HG03066 (cell line): ENCODE measurements around the gene OR51B4.
"Not testable (repeated sequence)": the region's sequence is repeated elsewhere in the genome, so short reads cannot be mapped to it uniquely, and the experiment has no call there.

Source experiments
- ATAC-seq: cut with Tn5 transposase; IDR thresholded peaks from one replicate; pipeline ENCODE4 v1.9.1; 2021; ENCODE audit warnings: low read depth; ENCODE audit not compliant: unreplicated experiment

Gene OR51B4, protein sequence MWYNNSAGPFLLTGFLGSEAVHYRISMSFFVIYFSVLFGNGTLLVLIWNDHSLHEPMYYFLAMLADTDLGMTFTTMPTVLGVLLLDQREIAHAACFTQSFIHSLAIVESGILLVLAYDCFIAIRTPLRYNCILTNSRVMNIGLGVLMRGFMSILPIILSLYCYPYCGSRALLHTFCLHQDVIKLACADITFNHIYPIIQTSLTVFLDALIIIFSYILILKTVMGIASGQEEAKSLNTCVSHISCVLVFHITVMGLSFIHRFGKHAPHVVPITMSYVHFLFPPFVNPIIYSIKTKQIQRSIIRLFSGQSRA

DNA sequence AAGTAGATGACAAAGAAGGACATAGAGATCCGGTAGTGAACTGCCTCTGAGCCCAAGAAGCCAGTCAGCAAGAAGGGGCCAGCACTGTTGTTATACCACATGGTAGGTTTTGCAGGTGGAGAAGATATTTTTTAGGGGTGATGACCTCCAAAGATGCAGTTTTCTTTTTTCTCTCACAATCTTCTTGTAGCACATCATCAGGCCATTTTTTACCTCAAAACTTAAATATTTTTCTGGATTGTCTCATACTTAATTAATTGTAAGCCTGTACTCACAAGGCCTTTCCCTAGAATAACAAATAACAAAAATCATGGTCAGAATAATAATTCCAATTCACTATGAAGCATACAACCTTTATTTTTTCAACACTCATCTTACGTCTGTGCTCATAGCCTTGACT is at the start of gene OR51B4:
Gene OR51B4, minus strand, starts transcription at position 101 of the 400 bp plus-strand sequence. Its CDS starts 0 bp downstream, at position 101.
- ATAC-seq, result no peak

DNA sequence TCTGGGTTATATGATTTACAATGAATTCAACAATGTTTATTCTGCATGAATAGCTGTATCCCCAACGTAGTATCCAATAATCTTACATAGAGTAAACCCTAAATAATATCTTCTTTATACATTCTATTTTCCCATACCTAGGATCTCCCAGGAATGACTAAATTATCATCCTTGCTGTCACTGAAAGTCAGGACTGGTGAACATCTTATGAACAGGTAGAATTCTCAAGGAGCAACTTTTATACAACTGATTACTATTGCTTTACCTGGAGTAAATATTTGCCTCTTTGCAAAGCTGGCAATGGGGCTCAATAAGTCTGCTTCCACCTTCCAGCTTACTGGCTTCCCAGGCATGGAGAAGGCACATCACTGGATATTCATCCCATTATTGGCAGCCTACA is 49.5 kb upstream of the OR51B4 start, which contains the start of gene OR51B6:
Gene OR51B6, plus strand, starts transcription at position 301 of the 400 bp plus-strand sequence. Its CDS starts 0 bp downstream, at position 301.
- no peak for ATAC-seq

DNA sequence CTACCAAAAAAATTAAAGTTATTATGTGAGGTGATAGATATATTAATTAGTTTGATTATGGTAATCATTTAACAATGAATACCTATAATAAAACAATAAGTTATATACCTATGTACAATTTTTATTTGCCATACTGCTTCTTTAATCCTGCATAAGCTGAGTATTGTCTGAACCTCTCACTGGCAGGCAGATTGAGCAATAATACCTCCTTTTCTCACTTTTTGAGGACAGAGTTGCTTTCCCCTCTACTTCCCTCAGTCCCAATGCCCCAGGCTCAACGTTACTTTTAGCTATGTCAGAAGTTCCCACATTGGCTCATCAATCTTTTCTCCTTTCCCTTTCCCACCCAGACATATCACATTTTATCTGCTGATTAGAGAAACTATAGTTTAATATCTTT is 47.8 kb upstream of the OR51B4 start:
- no peak for ATAC-seq

DNA sequence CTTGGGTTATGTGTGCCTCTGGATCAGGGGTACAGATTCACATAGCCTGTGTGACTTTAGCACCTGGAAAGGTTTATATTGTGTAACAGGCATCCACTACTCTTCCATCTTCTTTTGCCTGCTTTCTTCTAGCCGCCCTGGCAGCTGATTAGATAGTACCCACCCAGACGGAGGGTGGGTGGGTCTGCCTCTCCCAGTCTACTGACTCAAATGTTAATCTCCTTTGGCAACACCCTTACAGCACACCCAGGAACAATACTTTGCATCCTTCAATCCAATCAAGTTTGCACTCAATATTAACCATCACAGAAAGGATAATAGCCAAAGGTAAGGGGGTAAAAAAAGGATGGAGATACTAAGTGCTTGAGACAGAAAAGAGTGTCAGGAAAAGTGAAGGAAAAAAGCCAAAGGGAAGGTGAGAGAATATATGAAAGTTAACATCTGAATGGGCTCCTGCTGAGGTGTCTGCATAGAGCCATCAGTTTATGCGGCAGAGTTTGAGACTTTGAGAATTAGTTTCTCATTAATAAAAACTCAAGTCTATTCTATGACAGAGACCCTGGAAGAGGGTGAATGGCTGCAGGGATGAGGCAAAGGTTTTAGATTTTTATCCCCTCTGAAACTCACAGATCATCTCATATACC is 46.9 kb upstream of the OR51B4 start:
- no peak for ATAC-seq

DNA sequence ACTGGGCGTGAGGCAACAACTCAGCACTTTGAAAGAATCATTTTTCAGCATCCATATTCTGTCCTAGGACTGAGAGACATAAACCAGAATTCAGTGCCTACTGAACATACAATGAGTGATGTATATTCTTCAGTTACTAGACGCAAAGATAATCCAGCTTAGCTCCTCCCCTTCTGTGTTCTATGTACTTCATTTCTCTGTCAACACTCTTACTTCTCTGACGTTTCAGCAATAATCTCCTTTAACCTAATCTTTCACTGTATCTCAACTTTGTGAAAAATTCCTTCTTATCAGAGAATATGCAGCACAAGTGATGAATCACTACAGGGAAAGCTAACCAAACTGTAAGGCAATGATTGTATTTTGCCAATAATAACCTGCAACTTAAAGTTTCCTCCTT is 44.1 kb upstream of the OR51B4 start:
- no peak for ATAC-seq

DNA sequence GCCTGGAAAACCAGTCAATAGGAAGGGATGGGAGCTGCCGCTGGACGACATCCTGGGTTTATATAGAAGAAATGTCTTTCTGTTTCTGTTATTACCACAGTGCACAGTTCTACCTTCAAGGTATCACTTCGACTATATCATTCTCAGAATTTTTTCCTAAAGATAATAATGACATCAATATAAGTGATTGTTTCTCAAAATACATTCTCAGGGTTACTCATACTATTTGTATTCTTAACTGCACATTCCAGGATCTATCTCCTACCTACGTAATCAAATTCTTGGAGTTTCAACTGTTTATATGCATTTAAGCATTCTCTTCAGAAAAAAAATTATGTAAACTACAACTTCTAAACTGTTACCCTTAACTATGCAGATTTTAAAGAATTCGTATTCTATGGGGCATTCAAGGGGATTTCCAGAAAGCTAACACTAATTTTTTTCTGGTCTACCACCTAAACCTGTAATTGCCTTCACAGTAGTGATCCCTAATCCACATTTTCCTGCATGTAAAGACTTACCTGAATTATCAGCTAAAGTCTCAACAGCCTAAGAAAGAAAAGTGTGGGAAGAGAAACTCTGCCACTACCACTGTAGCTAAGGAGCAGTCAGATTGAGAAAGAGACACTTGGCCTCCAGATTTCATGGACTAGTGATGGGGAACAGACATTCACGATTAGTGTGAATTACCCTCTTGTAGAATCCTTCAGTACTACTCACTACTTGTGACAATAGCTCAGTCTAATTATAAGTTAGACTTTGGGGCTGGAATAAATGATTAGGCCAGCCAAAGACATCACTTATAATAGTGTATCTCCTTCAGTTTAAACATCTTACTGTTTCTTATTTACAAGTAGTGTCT is 42.0 kb upstream of the OR51B4 start, which contains the start of gene OR51B5:
Gene OR51B5, minus strand, starts transcription at position 51 of the 862 bp plus-strand sequence. Its CDS starts 0 bp downstream, at position 51.
- no peak for ATAC-seq

DNA sequence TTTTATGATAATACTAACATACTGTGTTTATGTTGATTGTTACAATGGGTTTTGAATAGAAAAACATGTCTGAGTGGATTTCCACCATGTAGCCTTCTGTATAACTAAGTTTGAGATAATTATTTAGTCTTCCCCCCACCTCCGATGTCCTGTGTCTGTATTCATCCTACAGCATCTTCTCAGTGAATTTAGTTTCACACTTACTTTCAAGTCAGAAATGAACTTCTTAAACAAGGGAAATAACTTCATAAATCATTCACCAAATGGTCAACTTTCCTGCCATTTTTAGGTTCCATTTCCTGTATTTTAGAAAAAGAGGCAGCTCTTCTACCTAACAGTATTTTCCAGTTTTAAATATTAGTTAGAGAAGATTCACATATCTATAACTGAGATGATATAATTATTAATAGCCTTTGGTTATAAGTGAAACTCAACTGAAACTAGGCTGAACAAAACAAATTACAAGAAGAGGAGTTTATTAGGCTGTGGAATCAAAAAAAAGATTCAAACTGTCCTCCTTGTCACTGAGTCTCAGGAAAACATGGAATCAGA is 38.1 kb upstream of the OR51B4 start:
- ATAC-seq, result peak; percentile 76

DNA sequence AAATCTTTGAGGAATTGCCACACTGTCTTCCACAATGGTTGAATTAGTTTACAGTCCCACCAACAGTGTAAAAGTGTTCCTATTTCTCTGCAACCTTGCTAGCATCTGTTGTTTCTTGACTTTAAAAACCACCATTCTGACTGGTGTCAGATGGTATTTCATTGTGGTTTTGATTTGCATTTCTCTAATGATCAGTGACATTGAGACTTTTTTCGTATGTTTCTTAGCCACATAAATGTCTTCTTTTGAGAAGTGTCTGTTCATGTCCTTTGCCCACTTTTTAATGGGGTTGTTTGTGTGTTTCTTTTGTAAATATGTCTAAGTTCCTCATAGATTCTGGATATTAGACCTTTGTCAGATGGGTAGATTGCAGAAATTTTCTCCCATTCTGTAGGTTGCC is 35.5 kb upstream of the OR51B4 start:
- ATAC-seq, result not testable (repeated sequence)

DNA sequence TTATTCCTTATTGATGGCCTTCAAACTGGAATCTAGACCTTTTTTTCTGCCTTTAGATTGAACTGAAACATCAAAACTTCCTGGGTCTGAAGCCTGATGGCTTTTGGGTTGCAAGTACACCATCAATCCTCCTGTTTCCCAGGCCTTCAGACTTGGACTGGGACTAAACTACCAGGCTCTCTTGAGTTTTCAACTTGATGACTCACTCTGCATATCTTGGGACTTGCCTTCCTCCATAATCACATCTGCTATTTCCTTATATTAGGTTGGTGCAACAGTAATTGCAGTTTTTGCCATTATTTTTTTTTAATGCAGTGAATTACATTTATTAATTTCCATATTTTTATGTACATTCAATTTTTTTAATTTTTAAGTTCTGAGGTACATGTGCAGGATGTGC is 34.6 kb upstream of the OR51B4 start:
- no peak for ATAC-seq

DNA sequence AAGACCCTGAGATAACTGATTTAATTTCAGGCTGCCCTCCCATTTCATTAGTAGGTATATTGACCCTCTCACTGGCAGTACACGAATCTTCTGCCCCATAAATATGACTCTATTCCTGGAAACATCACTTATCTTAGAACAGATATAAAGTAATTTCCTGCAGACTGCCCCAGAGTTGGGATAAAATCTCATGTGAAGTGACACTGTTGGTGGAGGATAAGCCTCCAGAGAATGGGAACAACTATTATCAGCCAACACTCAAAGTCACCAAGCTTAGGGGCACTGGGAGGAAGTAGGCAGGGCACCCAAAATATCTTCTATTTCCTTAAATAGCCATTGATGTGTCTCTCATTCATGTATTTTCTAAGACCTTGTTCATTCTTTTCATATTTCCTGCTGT is 33.4 kb upstream of the OR51B4 start:
- ATAC-seq, result no peak

DNA sequence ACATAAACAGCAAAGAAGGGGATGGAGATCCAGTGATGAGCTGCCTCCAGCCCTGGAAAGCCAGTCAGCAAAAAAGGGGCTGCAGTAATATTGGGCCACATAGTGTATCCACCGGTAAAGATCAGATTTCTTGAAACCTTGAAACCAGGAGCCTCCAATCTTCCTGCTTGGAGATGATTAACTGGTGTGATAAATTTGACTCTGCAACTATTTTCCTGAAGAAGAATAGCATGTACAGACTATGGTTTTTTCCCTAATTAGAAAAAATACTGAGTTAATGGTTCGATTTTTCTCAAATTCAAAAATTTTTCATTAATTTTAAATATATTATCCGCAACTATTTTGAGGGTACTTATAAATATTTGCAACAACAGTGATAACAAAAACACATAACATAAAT is 22.5 kb upstream of the OR51B4 start, which contains the start of gene OR51B2:
Gene OR51B2, minus strand, starts transcription at position 101 of the 400 bp plus-strand sequence. Its CDS starts 0 bp downstream, at position 101.
- no peak for ATAC-seq

DNA sequence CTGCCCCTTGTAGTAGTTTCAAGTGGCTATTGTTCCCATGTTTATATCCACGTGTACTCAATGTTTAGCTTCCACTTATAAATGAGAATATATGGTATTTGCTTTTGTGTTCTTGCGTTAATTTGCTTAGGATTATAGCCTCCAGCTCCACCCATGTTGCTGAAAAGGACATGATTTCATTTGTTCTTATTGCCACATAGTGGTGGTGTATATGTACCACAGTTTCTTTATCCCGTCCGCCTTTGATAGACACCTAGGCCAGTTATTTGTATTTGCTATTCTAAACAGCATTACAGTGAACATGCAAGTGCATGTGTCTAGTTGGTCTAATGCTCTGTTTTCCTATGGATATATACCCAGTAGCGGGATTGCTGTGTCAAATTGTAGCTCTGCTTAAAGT is 15.5 kb upstream of the OR51B4 start:
- ATAC-seq, result no peak

DNA sequence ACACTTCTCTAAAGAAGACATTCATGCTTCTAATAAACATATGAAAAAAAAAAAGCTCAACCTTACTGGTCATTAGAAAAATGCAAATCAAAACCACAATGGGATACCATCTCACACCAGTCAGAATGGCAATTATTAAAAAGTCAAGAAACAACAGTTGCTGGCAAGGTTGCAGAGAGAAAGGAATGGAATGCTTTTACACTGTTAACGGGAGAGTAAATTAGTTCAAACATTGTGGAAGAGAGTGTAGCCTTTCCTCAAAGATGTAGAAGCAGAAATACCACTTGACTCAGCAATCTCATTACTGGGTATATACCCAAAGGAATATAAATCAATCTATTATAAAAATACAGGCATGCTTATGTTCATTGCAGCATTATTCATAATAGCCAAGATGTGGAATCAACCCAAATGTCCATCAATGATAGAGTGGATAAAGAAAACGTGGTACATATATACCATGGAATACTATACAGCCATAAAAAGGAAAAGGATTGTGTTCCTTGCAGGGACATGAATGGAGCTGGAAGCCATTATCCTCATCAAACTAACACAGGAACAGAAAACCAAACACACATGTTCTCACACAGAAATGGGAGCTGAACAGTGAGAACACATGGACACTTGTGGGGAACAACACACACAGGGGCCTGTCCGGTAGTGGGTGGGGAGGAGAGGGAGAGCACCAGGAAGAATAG is 11.7 kb upstream of the OR51B4 start:
- not testable (repeated sequence) for ATAC-seq

DNA sequence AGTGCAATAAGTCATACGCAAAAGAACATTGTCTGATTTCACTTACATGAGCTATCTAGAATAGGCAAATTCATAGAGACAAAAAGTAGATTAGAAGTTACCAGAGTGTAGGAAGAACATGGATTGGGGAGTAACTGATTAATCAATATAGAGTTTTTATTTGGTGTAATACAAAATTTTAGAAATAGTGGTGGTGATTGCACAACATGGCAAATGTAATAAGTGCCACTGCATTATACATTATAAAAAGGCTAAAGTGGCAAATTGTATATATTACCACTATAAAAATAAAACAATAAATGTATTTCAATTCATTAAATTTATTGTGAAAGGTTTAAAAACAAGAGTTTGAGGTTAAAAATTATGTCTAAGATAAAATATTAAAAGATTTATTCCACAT is 8.7 kb upstream of the OR51B4 start:
- no peak for ATAC-seq

DNA sequence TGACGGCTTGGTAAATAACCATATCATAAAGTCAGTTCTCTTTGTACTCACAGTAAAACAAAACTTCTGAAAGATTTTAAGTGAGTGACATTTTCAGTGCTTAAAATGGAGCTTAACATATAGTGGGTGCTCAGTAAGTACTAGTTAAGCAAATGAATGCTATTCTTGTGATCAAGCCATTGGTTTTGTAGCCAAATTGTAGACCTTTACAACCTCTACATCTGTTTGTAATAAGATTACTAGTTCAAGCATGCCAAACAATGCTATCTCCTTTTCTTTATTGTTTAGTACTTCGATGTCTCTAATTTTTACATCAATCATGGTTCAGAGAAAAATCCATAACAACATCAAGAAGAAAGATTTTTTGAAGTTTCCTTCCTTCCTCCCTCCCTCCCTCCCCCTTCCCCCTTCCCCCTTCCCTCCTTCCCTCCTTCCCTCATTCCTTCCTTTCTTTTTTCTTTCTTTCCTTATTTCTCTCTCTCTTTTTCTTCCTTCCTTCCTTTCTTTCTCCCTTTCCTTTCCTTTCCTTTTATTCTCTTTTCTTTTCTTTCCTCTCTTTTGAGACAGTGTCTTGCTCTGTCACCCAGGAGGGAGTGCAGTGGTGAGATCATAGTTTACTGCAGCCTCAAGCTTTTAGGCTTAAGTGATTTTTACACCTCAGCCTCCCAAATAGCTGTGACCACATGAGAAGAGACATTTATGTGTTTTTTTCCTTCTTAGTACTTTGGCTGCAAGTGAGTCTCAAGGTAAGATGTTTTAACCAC is 5.7 kb upstream of the OR51B4 start:
- ATAC-seq, result no peak

DNA sequence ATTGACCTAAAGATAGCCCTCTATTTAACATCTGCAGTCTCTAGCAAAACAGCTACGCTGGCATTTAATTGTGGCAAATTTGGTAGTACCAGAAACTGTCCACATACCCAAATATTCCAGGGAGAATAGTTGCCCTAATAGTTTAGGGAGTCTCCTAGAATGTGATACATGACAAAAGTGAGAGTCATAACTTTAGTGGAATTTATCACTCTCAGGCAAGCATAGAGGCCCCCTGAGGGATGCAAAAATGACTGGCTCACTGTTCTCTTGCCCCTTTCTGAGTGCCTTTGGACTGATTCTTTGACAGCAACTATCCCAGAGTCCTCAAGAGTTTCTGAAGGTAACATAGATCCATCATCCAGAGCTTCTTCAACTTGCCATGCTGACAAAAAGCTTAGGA is 2.3 kb upstream of the OR51B4 start:
- no peak for ATAC-seq

DNA sequence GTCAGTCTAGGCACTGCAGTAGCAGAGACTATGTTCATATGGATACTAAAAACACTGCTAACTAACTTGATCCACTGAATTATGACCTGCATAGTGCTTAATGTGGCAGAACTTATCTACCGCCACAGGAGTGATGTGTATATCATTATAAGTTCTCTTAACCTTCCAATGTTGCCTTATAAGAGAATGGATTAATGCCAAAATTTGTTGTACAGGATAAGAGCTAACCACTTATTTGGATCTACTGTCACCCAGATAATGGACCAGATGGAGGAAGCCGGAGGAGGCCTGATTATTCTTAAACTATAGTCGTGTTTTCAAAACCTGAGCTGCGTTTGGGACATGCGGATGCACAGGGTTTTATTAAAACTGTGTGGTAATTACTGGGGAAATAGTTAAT is 1.9 kb upstream of the OR51B4 start:
- no peak for ATAC-seq

DNA sequence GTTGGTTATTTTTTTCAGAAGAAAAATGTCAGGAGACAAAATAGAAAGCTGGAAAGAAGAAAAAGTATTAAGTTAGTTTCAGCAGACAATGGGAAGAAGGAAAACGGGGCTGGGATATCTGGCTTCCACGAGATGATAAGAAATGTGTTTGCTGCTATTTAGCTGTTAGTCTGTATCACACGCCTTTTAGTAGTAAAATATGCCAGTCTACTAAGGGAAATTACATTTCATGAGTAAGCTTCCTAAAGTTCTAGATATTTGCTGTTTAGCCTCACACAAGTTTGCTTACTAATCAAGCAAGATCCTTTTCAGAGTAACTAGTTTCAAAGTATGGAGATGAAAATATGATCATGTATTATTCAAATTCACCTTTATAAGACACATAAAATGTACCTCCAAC is 1.5 kb downstream of the OR51B4 start:
- ATAC-seq, result no peak

DNA sequence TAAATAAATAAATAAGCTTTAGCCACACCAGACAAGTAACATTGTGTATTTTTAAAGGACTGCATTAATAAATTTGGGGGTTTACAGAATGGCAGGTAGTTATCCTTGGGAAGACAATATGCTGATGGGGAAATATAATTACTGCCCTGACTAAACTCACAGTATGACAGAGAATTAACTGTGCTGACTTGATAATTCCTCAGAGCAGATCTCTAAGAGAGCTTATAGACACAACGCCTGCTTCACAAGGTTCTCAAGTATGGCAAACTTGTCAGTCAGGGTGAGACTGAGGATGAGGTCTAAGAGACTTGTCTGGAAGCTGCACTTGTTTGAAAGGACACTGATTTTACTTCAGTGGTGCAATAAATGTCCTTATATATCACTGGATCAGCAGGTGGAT is 3.3 kb downstream of the OR51B4 start:
- ATAC-seq, result no peak
